Common myeloid progenitor, CD34-positive (primary cell): ENCODE measurements around the gene PLXNA3.
A peak's percentile ranks its signal among the peaks of the same experiment; 100 is the strongest.

Source experiments
- CTCF ChIA-PET: fragments of 350-600 bp; sonication (Branson Sonifier 250); formaldehyde crosslinking; loops from one replicate; lab custom pipeline; 2021; ENCODE audit warnings: antibody characterized with exemption; lab: Charles Lee
- POLR2A ChIA-PET: fragments of 350-600 bp; sonication (Branson Sonifier 250); formaldehyde crosslinking; loops from one replicate; lab custom pipeline; 2021; ENCODE audit warnings: antibody characterized with exemption; lab: Charles Lee
- DNase-seq, 3 donors: peaks; one replicate each; pipeline versions ENCODE4 v3.0.0 to v3.0.0-alpha.2; 2013
- H3K27ac ChIP-seq, 2 experiments: 1 replicate in 1 of 2; 2 replicates in 1 of 2; pipeline ENCODE4 v1.7.0; 2013; ENCODE audit warnings: inconsistent platforms in 2 of 2, low read length in 2 of 2, mild to moderate bottlenecking in 2 of 2, low read depth in 1 of 2, moderate library complexity in 1 of 2; ENCODE audit not compliant: severe bottlenecking in 2 of 2, insufficient read depth in 1 of 2, poor library complexity in 1 of 2
- H3K27me3 ChIP-seq, 5 experiments: replicated peaks in 2 of 5; 1 replicate in 3 of 5; 2 replicates in 2 of 5; pipeline versions ENCODE4 v1.6.1 to v1.7.0; 2013; ENCODE audit warnings: low read length in 4 of 5, mild to moderate bottlenecking in 2 of 5, moderate library complexity in 2 of 5, inconsistent platforms in 1 of 5; ENCODE audit not compliant: insufficient read depth in 5 of 5, control insufficient read depth in 4 of 5
- H3K36me3 ChIP-seq, 4 experiments: 1 replicate in 2 of 4; 2 replicates in 2 of 4; pipeline versions ENCODE4 v1.6.1 to v1.7.0; 2013; ENCODE audit warnings: low read length in 3 of 4, control low read depth in 1 of 4, mild to moderate bottlenecking in 1 of 4; ENCODE audit not compliant: control insufficient read depth in 4 of 4, insufficient read depth in 4 of 4
- H3K4me1 ChIP-seq, 4 experiments: 1 replicate in 3 of 4; 2 replicates in 1 of 4; pipeline versions ENCODE4 v1.6.1 to v1.7.1; 2013; ENCODE audit warnings: low read length in 3 of 4, mild to moderate bottlenecking in 3 of 4, control low read depth in 1 of 4, inconsistent platforms in 1 of 4, moderate library complexity in 1 of 4; ENCODE audit not compliant: control insufficient read depth in 4 of 4, insufficient read depth in 4 of 4; ENCODE audit errors: control extremely low read depth in 1 of 4
- H3K4me3 ChIP-seq, 7 experiments: 1 replicate in 4 of 7; 2 replicates in 3 of 7; pipeline versions ENCODE4 v1.5.1 to v1.7.0; 2013; ENCODE audit warnings: mild to moderate bottlenecking in 7 of 7, low read length in 6 of 7, moderate library complexity in 6 of 7, inconsistent platforms in 2 of 7, low read depth in 2 of 7, control low read depth in 1 of 7; ENCODE audit not compliant: insufficient read depth in 4 of 7, control insufficient read depth in 1 of 7; ENCODE audit errors: extremely low read depth in 1 of 7
- H3K9me3 ChIP-seq, 5 experiments: 1 replicate in 4 of 5; 2 replicates in 1 of 5; pipeline versions ENCODE4 v1.6.1 to v1.7.1; 2013; ENCODE audit warnings: low read length in 4 of 5, mild to moderate bottlenecking in 2 of 5, inconsistent platforms in 1 of 5, low read depth in 1 of 5, moderate library complexity in 1 of 5; ENCODE audit not compliant: control insufficient read depth in 4 of 5, insufficient read depth in 2 of 5; ENCODE audit errors: control extremely low read depth in 1 of 5
- WGBS: methylation state at CpG from one replicate; pipeline ENCODE4 v1.1.5; 2013; ENCODE audit not compliant: insufficient coverage; 5-methylcytosine and 5-hydroxymethylcytosine counted together

The PLXNA3 gene

GRCh38 chrX:154483325-154483724 lies 25.2 kb downstream of the PLXNA3 start:
- WGBS = 74% methylated on average over 5 of the region's 7 CpGs
- Histone ChIP-seq H3K9me3 (peaks cover 0 to 3% (median 0%) of the 10 kb centered on the region in 5 experiments), H3K27me3 (peaks cover 0 to 4% (median 0%) of the 10 kb centered on the region in 5 experiments), H3K4me3 (no peak overlapping the region), H3K4me1 (peaks cover 0 to 38% (median 30%) of the 10 kb centered on the region in 4 experiments), H3K27ac (no peak overlapping the region), H3K36me3 (peaks cover 0 to 19% (median 9%) of the 10 kb centered on the region in 4 experiments)
- DNase-seq = no peak
- ChIA-PET POLR2A (interaction anchor here (0.7 kb wide), 1 partner anchor 512 kb away, joined by 4 read pairs; the partner anchor contains the start of gene HCFC1), CTCF (interaction anchor here (1.7 kb wide), 1 partner anchor 44 kb away, joined by 5 read pairs; no protein-coding TSS in a partner anchor)

- CTCF ChIA-PET = interaction anchor here (0.8 to 1.7 kb wide), 2 partner anchors 43 to 46 kb away, joined by 3 to 5 read pairs; no protein-coding TSS in a partner anchor
- 84% methylated on average over 12 of the region's 16 CpGs for WGBS
- DNase-seq = peak in 1 of 3 donors; percentile 27
- H3K36me3 ChIP-seq = peaks cover 0 to 23% (median 10%) of the 10 kb centered on the region in 4 experiments
- peak overlapping the region in 1 of 2 experiments; percentile 73 for H3K27ac ChIP-seq
- H3K9me3 ChIP-seq = peaks cover 0 to 3% (median 0%) of the 10 kb centered on the region in 5 experiments
- peaks cover 0 to 4% (median 0%) of the 10 kb centered on the region in 5 experiments for H3K27me3 ChIP-seq
- no peak overlapping the region for H3K4me3 ChIP-seq
- POLR2A ChIA-PET = interaction anchor here (0.7 to 1.1 kb wide), 2 partner anchors 32 to 513 kb away, joined by 3 to 4 read pairs; partner anchors contain the start of genes FAM3A and HCFC1
- peaks cover 0 to 37% (median 27%) of the 10 kb centered on the region in 4 experiments for H3K4me1 ChIP-seq
Measured at GRCh38 chrX:154484255-154485149, 26.4 kb downstream of the PLXNA3 start.

- Histone ChIP-seq H3K4me3 (peak overlapping the region in 6 of 7 experiments; percentile 46 to 76 (median 66)), H3K27ac (peak overlapping the region in 1 of 2 experiments; percentile 66), H3K9me3 (peaks cover 0 to 3% (median 0%) of the 10 kb centered on the region in 5 experiments), H3K4me1 (peaks cover 0 to 36% (median 26%) of the 10 kb centered on the region in 4 experiments), H3K27me3 (peaks cover 0 to 4% (median 0%) of the 10 kb centered on the region in 5 experiments), H3K36me3 (peaks cover 0 to 23% (median 10%) of the 10 kb centered on the region in 4 experiments)
- ChIA-PET POLR2A (interaction anchor here (1.1 kb wide), 1 partner anchor 31 kb away, joined by 3 read pairs; the partner anchor contains the start of gene FAM3A), CTCF (interaction anchor here (0.7 to 1.7 kb wide), 4 partner anchors 8 to 45 kb away, joined by 3 to 7 read pairs (median 4); no protein-coding TSS in a partner anchor)
- no peak for DNase-seq
- 74% methylated on average over 25 of the region's 35 CpGs for WGBS
Measured at GRCh38 chrX:154485150-154486051, 27.3 kb downstream of the PLXNA3 start.

GRCh38 chrX:154486052-154486395 lies 27.9 kb downstream of the PLXNA3 start:
- H3K27me3 ChIP-seq = peaks cover 0 to 4% (median 0%) of the 10 kb centered on the region in 5 experiments
- WGBS = 40% methylated on average over 30 of the region's 35 CpGs
- H3K36me3 ChIP-seq = peaks cover 0 to 23% (median 10%) of the 10 kb centered on the region in 4 experiments
- H3K4me3 ChIP-seq = peak overlapping the region in 6 of 7 experiments; percentile 46 to 76 (median 66)
- H3K27ac ChIP-seq = peak overlapping the region in 1 of 2 experiments; percentile 66
- CTCF ChIA-PET = interaction anchor here (1.4 kb wide), 1 partner anchor 10 kb away, joined by 7 read pairs; no protein-coding TSS in a partner anchor
- DNase-seq = peak in 2 of 3 donors; percentile 9 to 23
- POLR2A ChIA-PET = interaction anchor here (1.1 to 1.3 kb wide), 2 partner anchors 30 to 41 kb away, joined by 3 to 4 read pairs; partner anchors contain the start of gene FAM3A
- H3K9me3 ChIP-seq = peaks cover 0 to 3% (median 0%) of the 10 kb centered on the region in 5 experiments
- H3K4me1 ChIP-seq = peaks cover 0 to 36% (median 26%) of the 10 kb centered on the region in 4 experiments

GRCh38 chrX:154486396-154487207 lies 28.5 kb downstream of the PLXNA3 start, which contains the start of gene UBL4A:
UBL4A (minus strand) TSS chrX:154486615; CDS start chrX:154486584, 31 bp downstream.
- H3K4me1 ChIP-seq = peaks cover 0 to 36% (median 27%) of the 10 kb centered on the region in 4 experiments
- WGBS = 36% methylated on average over 75 of the region's 95 CpGs
- H3K27me3 ChIP-seq = peaks cover 0 to 9% (median 0%) of the 10 kb centered on the region in 5 experiments
- peak within 1 kb of the TSS in 1 of 2 experiments; percentile 66 for H3K27ac ChIP-seq
- ChIA-PET POLR2A (interaction anchor here (1.3 kb wide), 1 partner anchor 40 kb away, joined by 4 read pairs; no protein-coding TSS in a partner anchor), CTCF (interaction anchor here (1.4 kb wide), 2 partner anchors 10 to 77 kb away, joined by 3 to 7 read pairs; partner anchors contain the start of gene DNASE1L1)
- peak within 1 kb of the TSS; percentile 42 to 76 (median 66) for H3K4me3 ChIP-seq
- H3K9me3 ChIP-seq = peaks cover 0 to 3% (median 0%) of the 10 kb centered on the region in 5 experiments
- DNase-seq = peak; percentile 36 to 77 (median 65)
- peaks cover 0 to 23% (median 10%) of the 10 kb centered on the region in 4 experiments for H3K36me3 ChIP-seq
